Activated CD4-positive, alpha-beta T cell treated with anti-CD3 and anti-CD28 coated beads, Interleukin-2, amount 50 U/mL, for 24 hours (primary cell): Measurements from ENCODE around the gene CELA2A.
"Not testable (repeated sequence)": the region's sequence is repeated elsewhere in the genome, so short reads cannot be mapped to it uniquely, and the experiment has no call there.

ENCODE experiments used
- DNase-seq, 2 donors: peaks; one replicate each; pipeline ENCODE4 v3.0.0-alpha.2; 2020; ENCODE audit warnings: low read depth in 1 of 2, low spot score in 1 of 2

The CELA2A gene

GRCh38 chr1:15444468-15445389 lies 11.8 kb upstream of the CELA2A start:
- no peak for DNase-seq

GRCh38 chr1:15445390-15446122 lies 11.0 kb upstream of the CELA2A start:
- no peak for DNase-seq

GRCh38 chr1:15446212-15446611 lies 10.3 kb upstream of the CELA2A start:
- DNase-seq, result no peak

GRCh38 chr1:15448877-15449462 lies 7.6 kb upstream of the CELA2A start:
- DNase-seq, result no peak

GRCh38 chr1:15449567-15449966 lies 7.0 kb upstream of the CELA2A start:
- no peak for DNase-seq

- DNase-seq, result no peak
Observed at GRCh38 chr1:15451014-15451722, 5.4 kb upstream of the CELA2A start.

- no peak for DNase-seq
Observed at GRCh38 chr1:15452216-15452615, 4.3 kb upstream of the CELA2A start.

GRCh38 chr1:15452866-15453571 lies 3.5 kb upstream of the CELA2A start:
- no peak for DNase-seq

- no peak for DNase-seq
Observed at GRCh38 chr1:15453734-15454133, 2.8 kb upstream of the CELA2A start.

- DNase-seq, result no peak
Observed at GRCh38 chr1:15454256-15454655, 2.3 kb upstream of the CELA2A start.

- DNase-seq, result no peak
Observed at GRCh38 chr1:15455522-15455921, 1.0 kb upstream of the CELA2A start.

- DNase-seq, result no peak
Observed at GRCh38 chr1:15457585-15457984, 1.1 kb downstream of the CELA2A start.

GRCh38 chr1:15458388-15458787 lies 1.9 kb downstream of the CELA2A start:
- not testable (repeated sequence) for DNase-seq

- DNase-seq, result no peak
Observed at GRCh38 chr1:15459771-15460707, 3.5 kb downstream of the CELA2A start.

GRCh38 chr1:15460708-15461095 lies 4.2 kb downstream of the CELA2A start:
- DNase-seq, result no peak

GRCh38 chr1:15463064-15463800 lies 6.7 kb downstream of the CELA2A start:
- not testable (repeated sequence) for DNase-seq

GRCh38 chr1:15463926-15464322 lies 7.4 kb downstream of the CELA2A start:
- not testable (repeated sequence) for DNase-seq

- no peak for DNase-seq
Observed at GRCh38 chr1:15465674-15466073, 9.1 kb downstream of the CELA2A start.
